ENCODE measurements around the gene KNSTRN.

The KNSTRN gene

GRCh38 chr15:40414816-40415215 is 32.3 kb downstream of the KNSTRN start:
- Histone ChIP-seq H3K36me3 (ENCODE audit: control insufficient read depth, insufficient read depth, low read length, severe bottlenecking) (peaks cover 81% of the 10 kb centered on the region), H3K27me3 (replicated peaks; ENCODE audit: control insufficient read depth, insufficient read depth, low read length) (no peaks in the 10 kb centered on the region), H3K9me3 (ENCODE audit: control insufficient read depth, low read length) (no peaks in the 10 kb centered on the region), H3K4me3 (ENCODE audit: low read length) (no peak overlapping the region), H3K9ac (ENCODE audit: low read length) (no peak overlapping the region), H3K4me1 (ENCODE audit: control insufficient read depth, insufficient read depth, low read length) (peaks cover 10% of the 10 kb centered on the region)
- DNase-seq (ENCODE audit: low read depth), result no peak

- H3K9ac ChIP-seq (ENCODE audit: low read length), result no peak overlapping the region
- H3K4me1 ChIP-seq (ENCODE audit: control insufficient read depth, insufficient read depth, low read length), result peaks cover 12% of the 10 kb centered on the region
- no peak for DNase-seq (ENCODE audit: low read depth)
- no peak overlapping the region for H3K4me3 ChIP-seq (ENCODE audit: low read length)
- peaks cover 78% of the 10 kb centered on the region for H3K36me3 ChIP-seq (ENCODE audit: control insufficient read depth, insufficient read depth, low read length, severe bottlenecking)
- no peaks in the 10 kb centered on the region for H3K9me3 ChIP-seq (ENCODE audit: control insufficient read depth, low read length)
- no peaks in the 10 kb centered on the region for H3K27me3 ChIP-seq (replicated peaks; ENCODE audit: control insufficient read depth, insufficient read depth, low read length)
These were observed 32.7 kb downstream of the KNSTRN start for GRCh38 chr15:40415226-40415625.

- DNase-seq (ENCODE audit: low read depth), result no peak
- Histone ChIP-seq H3K9ac (ENCODE audit: low read length) (no peak overlapping the region), H3K36me3 (ENCODE audit: control insufficient read depth, insufficient read depth, low read length, severe bottlenecking) (peaks cover 70% of the 10 kb centered on the region), H3K9me3 (ENCODE audit: control insufficient read depth, low read length) (no peaks in the 10 kb centered on the region), H3K4me1 (ENCODE audit: control insufficient read depth, insufficient read depth, low read length) (peaks cover 20% of the 10 kb centered on the region), H3K4me3 (ENCODE audit: low read length) (no peak overlapping the region), H3K27me3 (replicated peaks; ENCODE audit: control insufficient read depth, insufficient read depth, low read length) (no peaks in the 10 kb centered on the region)
These were observed 33.5 kb downstream of the KNSTRN start for GRCh38 chr15:40416056-40416455.

- H3K36me3 ChIP-seq (ENCODE audit: control insufficient read depth, insufficient read depth, low read length, severe bottlenecking), result peaks cover 52% of the 10 kb centered on the region
- no peak overlapping the region for H3K4me3 ChIP-seq (ENCODE audit: low read length)
- no peaks in the 10 kb centered on the region for H3K9me3 ChIP-seq (ENCODE audit: control insufficient read depth, low read length)
- peaks cover 18% of the 10 kb centered on the region for H3K4me1 ChIP-seq (ENCODE audit: control insufficient read depth, insufficient read depth, low read length)
- no peaks in the 10 kb centered on the region for H3K27me3 ChIP-seq (replicated peaks; ENCODE audit: control insufficient read depth, insufficient read depth, low read length)
- no peak for DNase-seq (ENCODE audit: low read depth)
- no peak overlapping the region for H3K9ac ChIP-seq (ENCODE audit: low read length)
These were observed 35.6 kb downstream of the KNSTRN start for GRCh38 chr15:40418126-40418525.

- Histone ChIP-seq H3K9ac (ENCODE audit: low read length) (no peak overlapping the region), H3K9me3 (ENCODE audit: control insufficient read depth, low read length) (no peaks in the 10 kb centered on the region), H3K4me3 (ENCODE audit: low read length) (no peak overlapping the region), H3K27me3 (replicated peaks; ENCODE audit: control insufficient read depth, insufficient read depth, low read length) (no peaks in the 10 kb centered on the region), H3K4me1 (ENCODE audit: control insufficient read depth, insufficient read depth, low read length) (peaks cover 18% of the 10 kb centered on the region), H3K36me3 (ENCODE audit: control insufficient read depth, insufficient read depth, low read length, severe bottlenecking) (peaks cover 32% of the 10 kb centered on the region)
- no peak for DNase-seq (ENCODE audit: low read depth)
These were observed 37.7 kb downstream of the KNSTRN start for GRCh38 chr15:40420071-40420713.

GRCh38 chr15:40420793-40421192 is 38.3 kb downstream of the KNSTRN start:
- H3K27me3 ChIP-seq (replicated peaks; ENCODE audit: control insufficient read depth, insufficient read depth, low read length), result no peaks in the 10 kb centered on the region
- H3K4me1 ChIP-seq (ENCODE audit: control insufficient read depth, insufficient read depth, low read length), result peaks cover 18% of the 10 kb centered on the region
- H3K36me3 ChIP-seq (ENCODE audit: control insufficient read depth, insufficient read depth, low read length, severe bottlenecking), result peaks cover 26% of the 10 kb centered on the region
- H3K4me3 ChIP-seq (ENCODE audit: low read length), result no peak overlapping the region
- no peak for DNase-seq (ENCODE audit: low read depth)
- H3K9ac ChIP-seq (ENCODE audit: low read length), result no peak overlapping the region
- H3K9me3 ChIP-seq (ENCODE audit: control insufficient read depth, low read length), result no peaks in the 10 kb centered on the region

- peak; percentile 86 for DNase-seq (ENCODE audit: low read depth)
- peak overlapping the region; percentile 29 for H3K4me3 ChIP-seq (ENCODE audit: low read length)
- peaks cover 18% of the 10 kb centered on the region for H3K4me1 ChIP-seq (ENCODE audit: control insufficient read depth, insufficient read depth, low read length)
- no peaks in the 10 kb centered on the region for H3K9me3 ChIP-seq (ENCODE audit: control insufficient read depth, low read length)
- H3K9ac ChIP-seq (ENCODE audit: low read length), result peak overlapping the region; percentile 53
- H3K36me3 ChIP-seq (ENCODE audit: control insufficient read depth, insufficient read depth, low read length, severe bottlenecking), result peaks cover 18% of the 10 kb centered on the region
- H3K27me3 ChIP-seq (replicated peaks; ENCODE audit: control insufficient read depth, insufficient read depth, low read length), result no peaks in the 10 kb centered on the region
These were observed 39.0 kb downstream of the KNSTRN start for GRCh38 chr15:40421246-40422157.

GRCh38 chr15:40424483-40425115 is 42.1 kb downstream of the KNSTRN start:
- no peak for DNase-seq (ENCODE audit: low read depth)
- Histone ChIP-seq H3K4me1 (ENCODE audit: control insufficient read depth, insufficient read depth, low read length) (peaks cover 18% of the 10 kb centered on the region), H3K4me3 (ENCODE audit: low read length) (no peak overlapping the region), H3K9ac (ENCODE audit: low read length) (no peak overlapping the region), H3K36me3 (ENCODE audit: control insufficient read depth, insufficient read depth, low read length, severe bottlenecking) (no peaks in the 10 kb centered on the region), H3K27me3 (replicated peaks; ENCODE audit: control insufficient read depth, insufficient read depth, low read length) (no peaks in the 10 kb centered on the region), H3K9me3 (ENCODE audit: control insufficient read depth, low read length) (no peaks in the 10 kb centered on the region)

GRCh38 chr15:40425681-40426080 is 43.2 kb downstream of the KNSTRN start:
- Histone ChIP-seq H3K9me3 (ENCODE audit: control insufficient read depth, low read length) (no peaks in the 10 kb centered on the region), H3K4me3 (ENCODE audit: low read length) (no peak overlapping the region), H3K4me1 (ENCODE audit: control insufficient read depth, insufficient read depth, low read length) (peaks cover 21% of the 10 kb centered on the region), H3K36me3 (ENCODE audit: control insufficient read depth, insufficient read depth, low read length, severe bottlenecking) (no peaks in the 10 kb centered on the region), H3K27me3 (replicated peaks; ENCODE audit: control insufficient read depth, insufficient read depth, low read length) (no peaks in the 10 kb centered on the region), H3K9ac (ENCODE audit: low read length) (no peak overlapping the region)
- DNase-seq (ENCODE audit: low read depth), result no peak

- Histone ChIP-seq H3K36me3 (ENCODE audit: control insufficient read depth, insufficient read depth, low read length, severe bottlenecking) (no peaks in the 10 kb centered on the region), H3K4me1 (ENCODE audit: control insufficient read depth, insufficient read depth, low read length) (peaks cover 11% of the 10 kb centered on the region), H3K9me3 (ENCODE audit: control insufficient read depth, low read length) (no peaks in the 10 kb centered on the region), H3K4me3 (ENCODE audit: low read length) (no peak overlapping the region), H3K27me3 (replicated peaks; ENCODE audit: control insufficient read depth, insufficient read depth, low read length) (no peaks in the 10 kb centered on the region), H3K9ac (ENCODE audit: low read length) (no peak overlapping the region)
- no peak for DNase-seq (ENCODE audit: low read depth)
These were observed 44.7 kb downstream of the KNSTRN start for GRCh38 chr15:40427188-40427587.

GRCh38 chr15:40428185-40428584 is 45.7 kb downstream of the KNSTRN start:
- no peaks in the 10 kb centered on the region for H3K9me3 ChIP-seq (ENCODE audit: control insufficient read depth, low read length)
- H3K4me3 ChIP-seq (ENCODE audit: low read length), result no peak overlapping the region
- no peak overlapping the region for H3K9ac ChIP-seq (ENCODE audit: low read length)
- H3K36me3 ChIP-seq (ENCODE audit: control insufficient read depth, insufficient read depth, low read length, severe bottlenecking), result no peaks in the 10 kb centered on the region
- H3K27me3 ChIP-seq (replicated peaks; ENCODE audit: control insufficient read depth, insufficient read depth, low read length), result no peaks in the 10 kb centered on the region
- DNase-seq (ENCODE audit: low read depth), result no peak
- H3K4me1 ChIP-seq (ENCODE audit: control insufficient read depth, insufficient read depth, low read length), result peaks cover 11% of the 10 kb centered on the region
